Measurements from ENCODE around the gene TFE3. TPM values are rescaled to one million over a fixed set of nuclear protein-coding genes. Genes with fewer than 3 reads are reported as not detected.

TFE3 gene
- polyA plus RNA-seq, 2 donors = 20.5 to 20.9 TPM

GRCh38 chrX:49042581-49043219 lies 457 bp downstream of the TFE3 start:
- no peaks in the 10 kb centered on the region for H3K27me3 ChIP-seq (ENCODE audit: control insufficient read depth in 1 of 2, insufficient read depth in 2 of 2, low read length in 2 of 2)
- H3K36me3 ChIP-seq (ENCODE audit: control insufficient read depth in 2 of 2, insufficient read depth in 2 of 2, low read length in 1 of 2) = peaks cover 0 to 15% of the 10 kb centered on the region in 2 donors
- peak overlapping the region; percentile 96 to 97 for H3K27ac ChIP-seq (ENCODE audit: low read depth in 2 of 2, low read length in 1 of 2)
- no peaks in the 10 kb centered on the region for H3K9me3 ChIP-seq (ENCODE audit: control insufficient read depth in 2 of 2, insufficient read depth in 1 of 2, low read depth in 1 of 2, low read length in 1 of 2)
- H3K4me1 ChIP-seq (ENCODE audit: control insufficient read depth in 2 of 2, insufficient read depth in 2 of 2, low read length in 1 of 2) = peaks cover 0 to 5% of the 10 kb centered on the region in 2 donors
- WGBS, 2 donors = 0 to 35% methylated on average over 29 of the region's 29 CpGs
- peak overlapping the region; percentile 57 to 88 for H3K4me3 ChIP-seq (ENCODE audit: low read depth in 1 of 2, low read length in 2 of 2)

- 2 to 21% methylated on average over 10 of the region's 10 CpGs for WGBS, 2 donors
- peak overlapping the region; percentile 57 to 88 for H3K4me3 ChIP-seq (ENCODE audit: low read depth in 1 of 2, low read length in 2 of 2)
- H3K27me3 ChIP-seq (ENCODE audit: control insufficient read depth in 1 of 2, insufficient read depth in 2 of 2, low read length in 2 of 2) = no peaks in the 10 kb centered on the region
- H3K9me3 ChIP-seq (ENCODE audit: control insufficient read depth in 2 of 2, insufficient read depth in 1 of 2, low read depth in 1 of 2, low read length in 1 of 2) = no peaks in the 10 kb centered on the region
- peaks cover 0 to 17% of the 10 kb centered on the region in 2 donors for H3K36me3 ChIP-seq (ENCODE audit: control insufficient read depth in 2 of 2, insufficient read depth in 2 of 2, low read length in 1 of 2)
- peak overlapping the region; percentile 96 to 97 for H3K27ac ChIP-seq (ENCODE audit: low read depth in 2 of 2, low read length in 1 of 2)
- H3K4me1 ChIP-seq (ENCODE audit: control insufficient read depth in 2 of 2, insufficient read depth in 2 of 2, low read length in 1 of 2) = peaks cover 0 to 5% of the 10 kb centered on the region in 2 donors
Observed at GRCh38 chrX:49041744-49042580, 1.2 kb downstream of the TFE3 start.

GRCh38 chrX:49040376-49040955 lies 2.7 kb downstream of the TFE3 start:
- Histone ChIP-seq H3K9me3 (ENCODE audit: control insufficient read depth in 2 of 2, insufficient read depth in 1 of 2, low read depth in 1 of 2, low read length in 1 of 2) (no peaks in the 10 kb centered on the region), H3K36me3 (ENCODE audit: control insufficient read depth in 2 of 2, insufficient read depth in 2 of 2, low read length in 1 of 2) (peaks cover 0 to 18% of the 10 kb centered on the region in 2 donors), H3K4me3 (ENCODE audit: low read depth in 1 of 2, low read length in 2 of 2) (peak overlapping the region in 1 of 2 donors; percentile 7), H3K27ac (ENCODE audit: low read depth in 2 of 2, low read length in 1 of 2) (peak overlapping the region; percentile 69 to 70), H3K4me1 (ENCODE audit: control insufficient read depth in 2 of 2, insufficient read depth in 2 of 2, low read length in 1 of 2) (peaks cover 0 to 5% of the 10 kb centered on the region in 2 donors), H3K27me3 (ENCODE audit: control insufficient read depth in 1 of 2, insufficient read depth in 2 of 2, low read length in 2 of 2) (no peaks in the 10 kb centered on the region)
- 17 to 30% methylated on average over 7 of the region's 7 CpGs for WGBS, 2 donors

GRCh38 chrX:49039598-49040375 lies 3.4 kb downstream of the TFE3 start:
- H3K4me3 ChIP-seq (ENCODE audit: low read depth in 1 of 2, low read length in 2 of 2) = peak overlapping the region in 1 of 2 donors; percentile 20
- H3K4me1 ChIP-seq (ENCODE audit: control insufficient read depth in 2 of 2, insufficient read depth in 2 of 2, low read length in 1 of 2) = peaks cover 0 to 5% of the 10 kb centered on the region in 2 donors
- peak overlapping the region; percentile 69 to 77 for H3K27ac ChIP-seq (ENCODE audit: low read depth in 2 of 2, low read length in 1 of 2)
- 6 to 18% methylated on average over 9 of the region's 9 CpGs for WGBS, 2 donors
- no peaks in the 10 kb centered on the region for H3K27me3 ChIP-seq (ENCODE audit: control insufficient read depth in 1 of 2, insufficient read depth in 2 of 2, low read length in 2 of 2)
- peaks cover 0 to 18% of the 10 kb centered on the region in 2 donors for H3K36me3 ChIP-seq (ENCODE audit: control insufficient read depth in 2 of 2, insufficient read depth in 2 of 2, low read length in 1 of 2)
- no peaks in the 10 kb centered on the region for H3K9me3 ChIP-seq (ENCODE audit: control insufficient read depth in 2 of 2, insufficient read depth in 1 of 2, low read depth in 1 of 2, low read length in 1 of 2)

- Histone ChIP-seq H3K4me1 (ENCODE audit: control insufficient read depth in 2 of 2, insufficient read depth in 2 of 2, low read length in 1 of 2) (peaks cover 0 to 5% of the 10 kb centered on the region in 2 donors), H3K36me3 (ENCODE audit: control insufficient read depth in 2 of 2, insufficient read depth in 2 of 2, low read length in 1 of 2) (peaks cover 0 to 32% of the 10 kb centered on the region in 2 donors), H3K27me3 (ENCODE audit: control insufficient read depth in 1 of 2, insufficient read depth in 2 of 2, low read length in 2 of 2) (no peaks in the 10 kb centered on the region), H3K4me3 (ENCODE audit: low read depth in 1 of 2, low read length in 2 of 2) (no peak overlapping the region), H3K27ac (ENCODE audit: low read depth in 2 of 2, low read length in 1 of 2) (no peak overlapping the region), H3K9me3 (ENCODE audit: control insufficient read depth in 2 of 2, insufficient read depth in 1 of 2, low read depth in 1 of 2, low read length in 1 of 2) (no peaks in the 10 kb centered on the region)
- WGBS, 2 donors = 91% methylated on average over 15 of the region's 15 CpGs
Observed at GRCh38 chrX:49037883-49038475, 5.2 kb downstream of the TFE3 start.

GRCh38 chrX:49030283-49030682 lies 12.9 kb downstream of the TFE3 start:
- no peaks in the 10 kb centered on the region for H3K27me3 ChIP-seq (ENCODE audit: control insufficient read depth in 1 of 2, insufficient read depth in 2 of 2, low read length in 2 of 2)
- H3K27ac ChIP-seq (ENCODE audit: low read depth in 2 of 2, low read length in 1 of 2) = no peak overlapping the region
- H3K36me3 ChIP-seq (ENCODE audit: control insufficient read depth in 2 of 2, insufficient read depth in 2 of 2, low read length in 1 of 2) = peaks cover 0 to 21% of the 10 kb centered on the region in 2 donors
- peaks cover 0 to 5% of the 10 kb centered on the region in 2 donors for H3K4me1 ChIP-seq (ENCODE audit: control insufficient read depth in 2 of 2, insufficient read depth in 2 of 2, low read length in 1 of 2)
- H3K9me3 ChIP-seq (ENCODE audit: control insufficient read depth in 2 of 2, insufficient read depth in 1 of 2, low read depth in 1 of 2, low read length in 1 of 2) = no peaks in the 10 kb centered on the region
- WGBS, 2 donors = 63 to 75% methylated on average over 6 of the region's 6 CpGs
- H3K4me3 ChIP-seq (ENCODE audit: low read depth in 1 of 2, low read length in 2 of 2) = no peak overlapping the region

GRCh38 chrX:49029876-49030275 lies 13.3 kb downstream of the TFE3 start:
- peaks cover 0 to 5% of the 10 kb centered on the region in 2 donors for H3K4me1 ChIP-seq (ENCODE audit: control insufficient read depth in 2 of 2, insufficient read depth in 2 of 2, low read length in 1 of 2)
- H3K27ac ChIP-seq (ENCODE audit: low read depth in 2 of 2, low read length in 1 of 2) = peak overlapping the region in 1 of 2 donors; percentile 37
- peaks cover 0 to 21% of the 10 kb centered on the region in 2 donors for H3K36me3 ChIP-seq (ENCODE audit: control insufficient read depth in 2 of 2, insufficient read depth in 2 of 2, low read length in 1 of 2)
- H3K9me3 ChIP-seq (ENCODE audit: control insufficient read depth in 2 of 2, insufficient read depth in 1 of 2, low read depth in 1 of 2, low read length in 1 of 2) = no peaks in the 10 kb centered on the region
- no peak overlapping the region for H3K4me3 ChIP-seq (ENCODE audit: low read depth in 1 of 2, low read length in 2 of 2)
- H3K27me3 ChIP-seq (ENCODE audit: control insufficient read depth in 1 of 2, insufficient read depth in 2 of 2, low read length in 2 of 2) = no peaks in the 10 kb centered on the region
- 73 to 80% methylated on average over 6 of the region's 6 CpGs for WGBS, 2 donors

- 80 to 88% methylated on average over 7 of the region's 7 CpGs for WGBS, 2 donors
Observed at GRCh38 chrX:49019599-49020249, 23.4 kb downstream of the TFE3 start.

More at GRCh38 chrX:49019599-49020249, 23.4 kb downstream of the TFE3 start:
- no peak overlapping the region for H3K27ac ChIP-seq (ENCODE audit: low read depth in 2 of 2, low read length in 1 of 2)
- no peak overlapping the region for H3K4me3 ChIP-seq (ENCODE audit: low read depth in 1 of 2, low read length in 2 of 2)
- no peaks in the 10 kb centered on the region for H3K4me1 ChIP-seq (ENCODE audit: control insufficient read depth in 2 of 2, insufficient read depth in 2 of 2, low read length in 1 of 2)
- no peaks in the 10 kb centered on the region for H3K9me3 ChIP-seq (ENCODE audit: control insufficient read depth in 2 of 2, insufficient read depth in 1 of 2, low read depth in 1 of 2, low read length in 1 of 2)
- no peaks in the 10 kb centered on the region for H3K36me3 ChIP-seq (ENCODE audit: control insufficient read depth in 2 of 2, insufficient read depth in 2 of 2, low read length in 1 of 2)
- H3K27me3 ChIP-seq (ENCODE audit: control insufficient read depth in 1 of 2, insufficient read depth in 2 of 2, low read length in 2 of 2) = no peaks in the 10 kb centered on the region

Measured in esophagus (tissue), 2 donors.